Activated gamma-delta T cell treated with anti-CD3 and anti-CD28 coated beads, Interleukin-2, amount 50 U/mL, for 16 hours (primary cell): ENCODE results near the gene PDE6D.

ENCODE experiments used
- DNase-seq: peaks from one replicate; pipeline ENCODE4 v3.0.0-alpha.2; 2020; ENCODE audit warnings: low read depth

PDE6D gene

GRCh38 chr2:231682603-231683291 lies 98.3 kb downstream of the PDE6D start:
- no peak for DNase-seq
